HCT116 (cell line): Measurements from ENCODE around the gene MXI1. TPM values are rescaled to one million over a fixed set of nuclear protein-coding genes. Genes with fewer than 3 reads are reported as not detected.

Source experiments
- ATAC-seq: fragments of 200-7000 bp; cut with Tn5 transposase; 2 replicates; pipeline ENCODE4 v1.9.1; 2020; ENCODE audit warnings: mild to moderate bottlenecking, moderate library complexity
- BruUV-seq: library from RNA; stranded (reverse); fragments of 400-500 nt; replicated peaks from 2 replicates; lab custom pipeline; 2021; lab: Mats Ljungman, UMichigan
- CTCF ChIA-PET: fragments of 300-600 bp; sonication (Branson Sonifier 250); formaldehyde crosslinking; loops from one replicate; lab custom pipeline; 2021; ENCODE audit warnings: antibody characterized with exemption; lab: Charles Lee
- POLR2A ChIA-PET: fragments of 300-600, 350-600 bp; sonication (Branson Sonifier 250); formaldehyde crosslinking; loops from one replicate; lab custom pipeline; 2021; ENCODE audit warnings: antibody characterized with exemption; lab: Charles Lee
- RAD21 ChIA-PET, 2 experiments: fragments of 300-600 bp; sonication (Branson Sonifier 250); formaldehyde crosslinking; loops; one replicate each; lab custom pipeline; 2023; ENCODE audit warnings: low total read pairs in 2 of 2; ENCODE audit not compliant: uncharacterized antibody in 2 of 2, unreplicated experiment in 2 of 2, low non-redundant PET in 1 of 2; lab: Charles Lee
- DNase-seq: peaks from one replicate; pipeline ENCODE4 v3.0.0-alpha.2; 2010; ENCODE audit warnings: low read depth, low spot score
- H2AFZ ChIP-seq: fragments of 200-600 bp; shearing (Covaris generic), sonication (generic); 2 replicates; pipeline ENCODE4 v1.6.1; 2017; ENCODE audit warnings: low read depth, mixed run types, mixed read lengths, antibody characterized with exemption, low read length; ENCODE audit not compliant: poor library complexity, severe bottlenecking
- H3K27ac ChIP-seq: 2 replicates; pipeline ENCODE4 v1.5.1; 2012; ENCODE audit warnings: low read depth, low read length
- H3K27me3 ChIP-seq: fragments of 200-600 bp; sonication (generic); 2 replicates; pipeline ENCODE4 v1.6.1; 2016; ENCODE audit warnings: mixed run types, low read length, mixed read lengths; ENCODE audit not compliant: insufficient read depth
- H3K36me3 ChIP-seq, 2 experiments: fragments of 200-500 bp in 1 of 2; fragments of 200-600 bp in 1 of 2; sonication (Bioruptor generic) in 1 of 2; sonication (generic) in 1 of 2; 2 replicates each; pipeline versions ENCODE4 v1.5.1 to v1.6.1; 2014 to 2016; ENCODE audit warnings: low read length in 2 of 2, inconsistent platforms in 1 of 2, mixed read lengths in 1 of 2, mixed run types in 1 of 2; ENCODE audit not compliant: insufficient read depth in 2 of 2, control insufficient read depth in 1 of 2
- H3K4me1 ChIP-seq, 2 experiments: fragments of 200-600 bp in 1 of 2; sonication (generic) in 1 of 2; 2 replicates each; pipeline versions ENCODE4 v1.5.1 to v1.6.1; 2012 to 2017; ENCODE audit warnings: low read length in 2 of 2, inconsistent platforms in 1 of 2, mild to moderate bottlenecking in 1 of 2, mixed read lengths in 1 of 2, mixed run types in 1 of 2, moderate library complexity in 1 of 2; ENCODE audit not compliant: insufficient read depth in 2 of 2, control insufficient read depth in 1 of 2
- H3K4me2 ChIP-seq: fragments of 200-600 bp; sonication (generic); 2 replicates; pipeline ENCODE4 v1.6.1; 2017; ENCODE audit warnings: mixed run types, low read length, mixed read lengths
- H3K4me3 ChIP-seq, 2 experiments: fragments of 200-600 bp in 1 of 2; sonication (generic) in 1 of 2; replicated peaks in 1 of 2; 2 replicates each; pipeline ENCODE4 v1.5.1; 2011 to 2016; ENCODE audit warnings: low read length in 2 of 2, control low read depth in 1 of 2, low read depth in 1 of 2, mild to moderate bottlenecking in 1 of 2, mixed read lengths in 1 of 2, mixed run types in 1 of 2
- H3K79me2 ChIP-seq: fragments of 200-600 bp; sonication (generic); 2 replicates; pipeline ENCODE4 v1.6.1; 2017; ENCODE audit warnings: mild to moderate bottlenecking, mixed run types, low read length, moderate library complexity, mixed read lengths; ENCODE audit not compliant: insufficient read depth
- H3K9ac ChIP-seq: fragments of 200-600 bp; sonication (generic); 2 replicates; pipeline ENCODE4 v1.6.1; 2016; ENCODE audit warnings: low read length, mixed read lengths
- H3K9me2 ChIP-seq: fragments of 200-600 bp; sonication (generic), shearing (Covaris generic); 2 replicates; pipeline ENCODE4 v1.6.1; 2017; ENCODE audit warnings: mixed run types, mild to moderate bottlenecking, moderate library complexity; ENCODE audit not compliant: insufficient read depth
- H3K9me3 ChIP-seq, 2 experiments: fragments of 200-500 bp in 1 of 2; fragments of 200-600 bp in 1 of 2; sonication (Bioruptor generic) in 1 of 2; sonication (generic) in 1 of 2; 2 replicates each; pipeline ENCODE4 v1.6.1; 2014 to 2017; ENCODE audit warnings: low read length in 2 of 2, mixed read lengths in 2 of 2, inconsistent platforms in 1 of 2, low read depth in 1 of 2, mild to moderate bottlenecking in 1 of 2, mixed run types in 1 of 2, moderate library complexity in 1 of 2; ENCODE audit not compliant: control insufficient read depth in 1 of 2, insufficient read depth in 1 of 2
- H4K20me1 ChIP-seq: fragments of 200-600 bp; sonication (generic), shearing (Covaris generic); 2 replicates; pipeline ENCODE4 v1.6.1; 2017; ENCODE audit warnings: mixed run types, mild to moderate bottlenecking, moderate library complexity; ENCODE audit not compliant: insufficient read depth
- CEBPB ChIP-seq: IDR thresholded peaks from 2 replicates; pipeline ENCODE4 v1.6.1; 2012; ENCODE audit warnings: low read depth
- CTCF ChIP-seq, 3 experiments: fragments of 200-600 bp in 1 of 3; sonication (generic) in 1 of 3; IDR thresholded peaks in 2 of 3; conservative IDR thresholded peaks in 1 of 3; 2 replicates each; pipeline ENCODE4 v1.5.1; 2012 to 2017; ENCODE audit warnings: low read depth in 2 of 3, low read length in 2 of 3, antibody characterized with exemption in 1 of 3, borderline replicate concordance in 1 of 3, control low read depth in 1 of 3, mild to moderate bottlenecking in 1 of 3, mixed read lengths in 1 of 3, mixed run types in 1 of 3, moderate library complexity in 1 of 3; ENCODE audit not compliant: insufficient read depth in 1 of 3
- EZH2 ChIP-seq: fragments of 200-600 bp; sonication (generic); IDR thresholded peaks from 2 replicates; pipeline ENCODE4 v1.6.1; 2017; ENCODE audit warnings: antibody characterized with exemption, mixed run types
- EZH2phosphoT487 ChIP-seq: fragments of 200-600 bp; IDR thresholded peaks from 2 replicates; pipeline ENCODE4 v1.6.1; 2018; ENCODE audit warnings: antibody characterized with exemption, borderline replicate concordance
- JUND ChIP-seq: IDR thresholded peaks from 2 replicates; pipeline ENCODE4 v1.6.1; 2012
- POLR2A ChIP-seq: IDR thresholded peaks from 2 replicates; pipeline ENCODE4 v1.7.0; 2011; ENCODE audit warnings: borderline replicate concordance; ENCODE audit not compliant: insufficient read depth, insufficient read length; ENCODE audit errors: extremely low read depth
- RAD21 ChIP-seq: IDR thresholded peaks from 2 replicates; pipeline ENCODE4 v1.6.1; 2012; ENCODE audit warnings: low read depth, mild to moderate bottlenecking
- REST ChIP-seq: IDR thresholded peaks from 2 replicates; pipeline ENCODE4 v1.6.1; 2012; ENCODE audit warnings: low read depth
- TCF7L2 ChIP-seq: IDR thresholded peaks from 2 replicates; pipeline ENCODE4 v1.7.0; 2011; ENCODE audit warnings: borderline replicate concordance, inconsistent platforms; ENCODE audit not compliant: insufficient read depth, insufficient read length; ENCODE audit errors: extremely low read depth
- YY1 ChIP-seq: IDR thresholded peaks from 2 replicates; pipeline ENCODE4 v1.6.1; 2011; ENCODE audit warnings: low read length, low read depth, moderate library complexity, mild to moderate bottlenecking; ENCODE audit not compliant: insufficient replicate concordance; ENCODE audit errors: extremely low read depth
- ZFX ChIP-seq: fragments of 450-650 bp; IDR thresholded peaks from 2 replicates; pipeline ENCODE4 v1.6.1; 2017
- intact Hi-C: fragments of 100-400 bp; cut with micrococcal nuclease; formaldehyde crosslinking; loops from 2 replicates; pipeline ENCODE4 v1.10.0; 2022
- total RNA-seq: library from RNA; stranded (reverse); gene quantifications from one replicate; pipeline ENCODE4 v1.2.1, GENCODE V29; 2021; ENCODE audit not compliant: unreplicated experiment

Gene MXI1
- total RNA-seq, 1 experiment from 2014 or later: 57.0 TPM

- H2AFZ ChIP-seq: peak overlapping the region; percentile 66
- H3K27me3 ChIP-seq: peaks cover 22% of the 10 kb centered on the region
- POLR2A ChIA-PET: no interaction called here
- peak overlapping the region; percentile 38; the same call in 1 of the 2 replicates for H3K4me2 ChIP-seq
- H3K4me1 ChIP-seq: peaks cover 0 to 10% of the 10 kb centered on the region in 2 experiments; a peak in 2 of 4 replicates
- no peak overlapping the region for H3K4me3 ChIP-seq
- DNase-seq: no peak
- no peaks in the 10 kb centered on the region for H3K79me2 ChIP-seq
- no peak overlapping the region for H3K27ac ChIP-seq
- no peaks in the 10 kb centered on the region for H3K9me3 ChIP-seq
- CTCF ChIA-PET: no interaction called here
- ATAC-seq: peak; percentile 47; the same call in 1 of the 2 replicates
- intact Hi-C loops: no loop called here
- RAD21 ChIA-PET: no interaction called here
- no peaks in the 10 kb centered on the region for H3K36me3 ChIP-seq
- no peaks in the 10 kb centered on the region for H3K9me2 ChIP-seq
- no TSS peak for BruUV-seq
- no peaks in the 10 kb centered on the region for H4K20me1 ChIP-seq
- TF ChIP-seq CTCF (IDR thresholded peaks at IDR 0.05 in 2 of 3, conservative IDR thresholded peaks at IDR 0.05 in 1 of 3; ENCODE audit: borderline replicate concordance in 1 of 3, insufficient read depth in 1 of 3, low read depth in 2 of 3, low read length in 2 of 3) (no peak), REST (no peak), RAD21 (no peak), TCF7L2 (no peak), JUND (no peak), EZH2 (no peak), POLR2A (no peak), CEBPB (no peak), YY1 (no peak), EZH2phosphoT487 (no peak), ZFX (no peak)
- H3K9ac ChIP-seq: no peak overlapping the region
Observed at GRCh38 chr10:110171032-110171431, 36.4 kb upstream of the MXI1 start.
